GM21825 (cell line): ENCODE measurements around the gene ZNF544.

Experiments used
- ATAC-seq: cut with Tn5 transposase; IDR thresholded peaks from one replicate; pipeline ENCODE4 v1.9.1; 2021; ENCODE audit warnings: mild to moderate bottlenecking, moderate library complexity; ENCODE audit not compliant: unreplicated experiment

The ZNF544 gene

GRCh38 chr19:58228585-58229254 lies at the start of gene ZNF544:
Gene ZNF544 (plus strand): TSS chr19:58228914. CDS start chr19:58244024, 15,110 bp downstream.
- peak; percentile 92 for ATAC-seq

- ATAC-seq = no peak
Measured at GRCh38 chr19:58181902-58182576, 46.7 kb upstream of the ZNF544 start.

DNA sequence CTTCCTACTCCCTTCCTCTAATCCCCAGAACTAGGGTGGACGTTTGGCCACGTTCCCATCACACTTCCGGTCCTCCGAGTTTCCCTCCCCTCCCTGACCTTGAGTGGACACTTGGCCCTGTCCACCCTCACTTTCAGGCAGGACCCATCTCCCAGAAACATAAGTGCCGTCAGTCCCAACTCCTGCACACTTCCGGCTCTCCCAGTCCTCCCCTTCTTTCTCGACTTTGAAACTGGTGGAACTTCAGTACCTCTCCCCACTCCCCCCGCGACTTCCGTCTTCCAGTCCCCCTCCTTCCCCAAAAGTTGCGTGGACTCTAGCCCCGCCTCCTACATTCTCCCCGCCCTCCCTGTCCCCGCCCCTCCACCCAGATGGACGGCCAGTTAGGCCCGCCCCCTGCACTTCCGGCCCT lies 46.1 kb upstream of the ZNF544 start:
- ATAC-seq = no peak

DNA sequence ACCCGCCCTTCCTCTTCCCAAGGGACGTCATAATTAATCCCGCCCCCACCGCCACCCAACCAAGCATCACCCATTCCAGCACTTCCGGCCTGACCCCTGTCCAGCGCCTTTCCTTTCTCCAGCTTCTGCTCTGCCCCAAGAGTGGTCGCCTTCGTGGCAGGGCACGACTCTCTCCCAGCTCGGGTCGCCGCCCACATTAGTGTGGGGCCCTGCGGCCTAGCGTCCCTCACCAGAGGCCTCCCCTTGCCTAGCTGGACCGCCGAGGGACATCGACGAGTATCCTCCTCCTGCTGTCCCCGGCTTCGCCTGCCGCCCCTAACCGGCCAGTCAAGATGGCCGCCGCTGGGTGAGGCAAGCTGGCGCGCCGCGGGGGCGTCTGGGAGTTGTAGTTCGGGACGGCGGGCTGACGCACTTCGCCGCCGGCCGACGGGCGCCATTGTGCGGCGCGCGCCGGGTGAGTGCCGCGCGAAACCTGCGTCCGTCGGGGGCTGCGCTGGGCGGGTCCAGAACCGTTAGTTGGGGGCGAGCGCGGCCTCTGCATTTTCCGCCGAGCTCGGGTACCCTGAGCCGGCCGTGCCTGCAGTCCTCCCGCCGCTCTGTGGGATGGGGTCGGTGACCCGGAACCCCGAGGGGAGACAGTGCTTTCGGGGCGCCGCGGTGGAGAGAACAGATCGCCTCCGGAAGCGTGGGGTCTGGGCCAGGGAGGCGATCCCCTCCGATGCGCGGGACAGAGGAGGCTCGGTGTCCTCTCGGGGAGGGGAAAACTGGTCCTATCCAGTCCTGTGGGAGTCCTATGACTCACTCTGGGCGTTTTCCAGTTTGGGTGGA lies 45.5 kb upstream of the ZNF544 start, which contains the start of gene ZNF274:
Gene ZNF274 (plus strand): TSS at position 73 of the 828 bp plus-strand sequence. CDS start 905 bp downstream, outside the sequence.
- peak; percentile 86 for ATAC-seq

- ATAC-seq = no peak
Measured at GRCh38 chr19:58183817-58184215, 44.9 kb upstream of the ZNF544 start.

GRCh38 chr19:58196901-58197616 lies 31.7 kb upstream of the ZNF544 start:
- no peak for ATAC-seq

DNA sequence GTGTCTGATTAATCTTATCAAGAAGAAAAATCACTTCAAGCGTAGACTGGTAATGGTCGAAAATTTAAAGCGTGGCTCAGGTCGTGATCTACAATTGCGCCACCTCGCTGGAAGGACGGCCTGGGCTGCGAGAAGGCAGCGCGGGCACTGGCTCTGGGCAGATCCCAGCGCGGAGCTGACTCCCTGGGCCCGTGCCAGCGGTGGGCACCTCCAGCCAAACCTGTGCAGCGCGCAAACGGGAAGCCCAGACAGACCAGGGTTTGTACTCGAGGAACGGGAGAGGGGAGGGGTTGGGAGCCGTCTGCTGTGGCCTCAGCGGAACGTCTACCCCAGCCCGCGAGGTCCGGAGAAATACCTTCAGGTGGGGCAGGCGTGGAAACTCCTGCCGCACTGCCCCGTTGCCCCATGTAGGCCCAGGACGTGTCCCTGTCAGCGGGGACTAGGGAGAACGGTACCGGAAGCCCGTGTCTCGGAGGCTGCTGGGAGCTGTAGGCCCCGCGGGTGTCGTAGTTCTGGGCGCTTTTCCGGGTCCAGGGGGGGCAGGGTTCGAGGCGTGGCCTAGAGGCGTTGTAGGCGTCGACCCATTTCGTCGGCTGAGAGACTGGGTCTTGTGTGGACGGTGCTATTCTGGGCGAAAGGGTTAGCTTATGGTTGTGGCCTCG lies 24.8 kb upstream of the ZNF544 start:
- no peak for ATAC-seq

GRCh38 chr19:58204566-58204965 lies 24.1 kb upstream of the ZNF544 start:
- ATAC-seq = no peak

GRCh38 chr19:58209577-58209976 lies 19.1 kb upstream of the ZNF544 start:
- ATAC-seq = no peak

GRCh38 chr19:58212336-58213074 lies 16.2 kb upstream of the ZNF544 start:
- ATAC-seq = no peak

DNA sequence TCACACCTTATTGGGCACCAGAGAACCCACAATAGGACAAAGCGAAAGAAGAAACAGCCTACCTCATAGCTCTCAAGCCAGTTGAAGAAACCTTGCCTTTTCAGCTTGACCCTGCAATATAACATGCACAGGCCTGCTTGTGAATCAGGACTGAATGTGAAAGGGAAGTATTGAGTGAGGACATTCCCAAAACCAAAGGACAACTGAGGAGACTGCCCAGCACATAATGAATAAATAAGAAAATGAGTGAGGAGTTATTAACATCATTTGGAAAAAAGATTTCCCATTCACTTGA lies 15.7 kb upstream of the ZNF544 start:
- ATAC-seq = no peak

DNA sequence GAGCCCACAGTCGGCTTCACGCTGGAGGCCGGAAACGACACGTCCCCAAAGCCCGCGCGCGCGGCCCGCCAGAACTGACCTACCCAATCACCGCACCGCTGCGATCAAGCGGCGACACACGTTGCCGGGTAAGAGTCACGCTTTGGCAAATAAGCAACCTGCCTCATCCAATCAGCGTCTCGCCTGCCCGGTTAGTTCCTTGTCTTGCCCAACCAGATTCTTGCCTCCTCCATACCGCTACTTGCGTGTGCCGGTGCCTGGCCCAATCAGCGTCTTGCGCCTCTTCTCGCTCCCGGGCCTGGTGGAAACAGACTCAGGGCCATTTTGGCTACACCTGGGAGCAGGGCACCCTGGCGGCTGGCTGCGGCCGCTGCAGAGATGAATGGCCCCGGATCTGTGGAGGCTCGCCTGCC lies 11.6 kb upstream of the ZNF544 start:
- ATAC-seq = no peak

DNA sequence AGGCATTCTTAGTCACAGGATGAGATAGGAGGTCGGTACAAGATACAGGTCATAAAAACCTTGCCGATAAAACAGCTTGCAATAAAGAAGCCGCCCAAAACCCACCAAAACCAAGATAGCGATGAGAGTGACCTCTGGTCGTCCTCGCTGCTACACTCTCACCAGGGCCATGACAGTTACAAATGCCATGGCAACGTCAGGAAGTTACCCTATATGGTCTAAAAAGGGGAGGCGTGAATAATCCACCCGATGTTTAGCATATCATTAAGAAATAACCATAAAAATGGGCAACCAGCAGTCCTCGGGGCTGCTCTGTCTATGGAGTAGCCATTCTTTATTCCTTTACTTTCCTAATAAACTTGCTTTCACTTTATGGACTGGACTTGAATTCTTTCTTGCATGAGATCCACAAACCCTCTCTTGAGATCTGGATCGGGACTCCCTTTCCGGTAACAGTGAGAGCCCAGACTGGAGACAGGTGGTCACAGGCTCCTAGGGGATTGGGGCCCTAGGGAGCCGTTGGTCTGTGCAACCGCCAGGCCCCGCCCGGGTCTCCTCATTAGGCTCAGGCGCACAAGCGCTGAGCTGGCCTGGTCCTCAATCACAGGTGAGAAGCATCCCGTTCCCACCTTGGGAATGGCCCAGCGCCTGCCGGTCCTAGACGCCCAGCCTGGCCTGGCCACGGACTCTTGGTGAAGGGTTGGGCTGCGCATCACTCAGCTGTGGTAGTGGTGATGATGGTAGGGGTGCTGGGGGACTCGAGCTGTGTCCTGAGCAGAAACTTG lies 10.9 kb upstream of the ZNF544 start:
- no peak for ATAC-seq

GRCh38 chr19:58218899-58219298 lies 9.8 kb upstream of the ZNF544 start:
- no peak for ATAC-seq

GRCh38 chr19:58227964-58228584 lies 640 bp upstream of the ZNF544 start:
- ATAC-seq = peak; percentile 9

DNA sequence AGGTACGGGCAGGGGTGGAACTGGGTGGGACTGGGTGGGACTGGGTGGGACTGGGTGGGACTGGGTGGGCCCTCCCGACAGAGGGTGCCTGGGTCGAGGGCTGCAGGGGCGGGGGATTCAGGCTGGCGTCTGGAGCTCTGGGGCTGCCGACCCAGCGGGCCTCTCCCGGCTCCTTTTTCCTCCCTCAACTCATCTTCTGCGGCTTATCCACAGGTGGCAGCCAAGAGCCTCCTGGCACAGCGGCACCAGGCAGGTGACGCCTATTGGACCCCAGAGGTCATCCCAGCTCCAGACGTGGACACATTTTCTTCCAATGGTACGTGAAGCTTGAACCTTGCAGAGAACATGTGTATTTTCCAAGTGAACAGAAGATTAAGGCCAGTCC lies 533 bp downstream of the ZNF544 start:
- ATAC-seq = no peak

DNA sequence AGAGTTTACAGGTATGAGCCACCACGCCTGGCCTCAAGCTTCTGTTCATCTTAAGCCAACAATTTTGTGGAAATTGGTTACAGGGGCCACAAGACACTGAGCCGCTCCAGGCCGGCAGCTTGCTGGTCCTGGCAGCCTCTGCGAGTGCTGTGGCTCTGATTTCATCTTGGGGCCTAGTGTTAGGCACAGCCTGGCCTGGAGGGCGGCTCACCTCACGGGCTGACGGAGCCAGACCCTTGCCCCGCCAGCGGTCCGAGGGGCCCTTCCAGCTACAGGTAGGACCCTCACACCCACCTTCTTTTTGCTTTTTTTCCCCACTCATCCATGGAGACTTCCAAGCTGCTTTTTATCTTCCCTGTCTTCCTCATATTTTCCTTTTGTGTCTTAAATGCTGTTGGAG lies 8.6 kb downstream of the ZNF544 start:
- no peak for ATAC-seq

GRCh38 chr19:58243351-58243750 lies 14.6 kb downstream of the ZNF544 start:
- no peak for ATAC-seq

GRCh38 chr19:58248886-58249285 lies 20.2 kb downstream of the ZNF544 start:
- ATAC-seq = no peak
